ENCODE measurements around the gene RYR3. TPM values are rescaled to one million over a fixed set of nuclear protein-coding genes. Genes with fewer than 3 reads are reported as not detected.
A peak's percentile ranks its signal among the peaks of the same experiment; 100 is the strongest.

Gene RYR3
- total RNA-seq, 1 donor from 2014 or later = 0.08 TPM

- H3K27ac ChIP-seq (replicated peaks) = no peak overlapping the region
- H3K36me3 ChIP-seq = no peaks in the 10 kb centered on the region
- no peak for DNase-seq
- H3K4me1 ChIP-seq = no peaks in the 10 kb centered on the region
- intact Hi-C loops (cut with micrococcal nuclease) = no loop called here
- peak overlapping the region; percentile 27 for H3K4me3 ChIP-seq
- TF ChIP-seq, protein P1, sequence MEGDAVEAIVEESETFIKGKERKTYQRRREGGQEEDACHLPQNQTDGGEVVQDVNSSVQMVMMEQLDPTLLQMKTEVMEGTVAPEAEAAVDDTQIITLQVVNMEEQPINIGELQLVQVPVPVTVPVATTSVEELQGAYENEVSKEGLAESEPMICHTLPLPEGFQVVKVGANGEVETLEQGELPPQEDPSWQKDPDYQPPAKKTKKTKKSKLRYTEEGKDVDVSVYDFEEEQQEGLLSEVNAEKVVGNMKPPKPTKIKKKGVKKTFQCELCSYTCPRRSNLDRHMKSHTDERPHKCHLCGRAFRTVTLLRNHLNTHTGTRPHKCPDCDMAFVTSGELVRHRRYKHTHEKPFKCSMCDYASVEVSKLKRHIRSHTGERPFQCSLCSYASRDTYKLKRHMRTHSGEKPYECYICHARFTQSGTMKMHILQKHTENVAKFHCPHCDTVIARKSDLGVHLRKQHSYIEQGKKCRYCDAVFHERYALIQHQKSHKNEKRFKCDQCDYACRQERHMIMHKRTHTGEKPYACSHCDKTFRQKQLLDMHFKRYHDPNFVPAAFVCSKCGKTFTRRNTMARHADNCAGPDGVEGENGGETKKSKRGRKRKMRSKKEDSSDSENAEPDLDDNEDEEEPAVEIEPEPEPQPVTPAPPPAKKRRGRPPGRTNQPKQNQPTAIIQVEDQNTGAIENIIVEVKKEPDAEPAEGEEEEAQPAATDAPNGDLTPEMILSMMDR (IDR thresholded peaks at IDR 0.05; ENCODE audit: borderline replicate concordance) = no peak
- H3K27me3 ChIP-seq (ENCODE audit: low read depth) = peaks cover 16% of the 10 kb centered on the region
- H3K9me3 ChIP-seq (replicated peaks) = no peaks in the 10 kb centered on the region
Observed at GRCh38 chr15:33788906-33789540, 478.3 kb downstream of the RYR3 start.

DNA sequence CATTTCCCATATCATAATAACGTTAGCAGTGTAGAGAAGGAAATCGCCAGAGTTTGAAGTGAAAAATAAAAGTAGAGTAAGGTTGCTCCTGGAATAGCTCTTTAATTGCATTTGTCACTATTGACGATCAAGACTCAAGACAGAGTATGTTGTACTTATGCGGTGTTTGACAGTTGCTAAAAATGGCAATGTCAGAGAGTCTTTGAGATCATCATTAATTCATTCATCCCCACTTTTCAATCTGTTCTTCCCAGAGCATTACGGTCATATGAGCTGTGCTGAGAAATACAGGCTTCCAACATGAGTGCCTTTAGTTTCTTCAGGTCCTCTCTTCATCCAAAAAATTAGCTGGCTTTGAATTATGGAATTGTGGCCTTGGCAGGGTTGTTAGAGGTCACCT is 483.7 kb downstream of the RYR3 start:
- Histone ChIP-seq H3K27me3 (ENCODE audit: low read depth) (peaks cover 16% of the 10 kb centered on the region), H3K4me3 (no peak overlapping the region), H3K27ac (replicated peaks) (no peak overlapping the region), H3K9me3 (replicated peaks) (no peaks in the 10 kb centered on the region), H3K4me1 (no peaks in the 10 kb centered on the region), H3K36me3 (no peaks in the 10 kb centered on the region)
- TF ChIP-seq, protein P1 (IDR thresholded peaks at IDR 0.05; ENCODE audit: borderline replicate concordance) = no peak
- no peak for DNase-seq
- intact Hi-C loops (cut with micrococcal nuclease) = no loop called here

DNA sequence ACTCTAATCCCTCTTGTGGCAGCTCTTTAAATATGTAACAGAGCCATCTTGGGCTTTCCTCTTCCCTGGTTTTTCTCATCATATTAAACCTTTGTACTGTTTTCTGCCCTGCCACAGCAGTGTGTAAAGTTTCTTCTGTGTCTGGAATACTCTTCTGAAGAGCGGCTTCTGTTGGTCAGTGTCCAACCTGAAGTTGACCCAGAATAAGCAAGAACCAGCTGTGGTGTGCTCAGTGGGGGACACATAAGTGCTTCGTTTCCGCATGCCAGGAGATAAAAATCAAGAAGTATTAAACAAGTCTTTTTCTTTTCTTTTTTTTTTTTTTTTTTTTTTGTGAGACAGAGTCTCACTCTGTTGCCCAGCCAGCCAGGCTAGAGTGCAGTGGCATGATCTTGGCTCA is 484.3 kb downstream of the RYR3 start:
- Histone ChIP-seq H3K27me3 (ENCODE audit: low read depth) (peaks cover 18% of the 10 kb centered on the region), H3K36me3 (no peaks in the 10 kb centered on the region), H3K4me3 (no peak overlapping the region), H3K9me3 (replicated peaks) (no peaks in the 10 kb centered on the region), H3K4me1 (no peaks in the 10 kb centered on the region), H3K27ac (replicated peaks) (no peak overlapping the region)
- DNase-seq = no peak
- intact Hi-C loops (cut with micrococcal nuclease) = no loop called here
- TF ChIP-seq, protein P1 (IDR thresholded peaks at IDR 0.05; ENCODE audit: borderline replicate concordance) = no peak

GRCh38 chr15:33797651-33798050 is 486.9 kb downstream of the RYR3 start:
- no peaks in the 10 kb centered on the region for H3K9me3 ChIP-seq (replicated peaks)
- H3K4me3 ChIP-seq = no peak overlapping the region
- no peaks in the 10 kb centered on the region for H3K36me3 ChIP-seq
- DNase-seq = no peak
- H3K27me3 ChIP-seq (ENCODE audit: low read depth) = peaks cover 6% of the 10 kb centered on the region
- H3K4me1 ChIP-seq = no peaks in the 10 kb centered on the region
- TF ChIP-seq, protein P1 (IDR thresholded peaks at IDR 0.05; ENCODE audit: borderline replicate concordance) = no peak
- H3K27ac ChIP-seq (replicated peaks) = no peak overlapping the region
- intact Hi-C loops (cut with micrococcal nuclease) = no loop called here

- no peaks in the 10 kb centered on the region for H3K36me3 ChIP-seq
- no peaks in the 10 kb centered on the region for H3K9me3 ChIP-seq (replicated peaks)
- DNase-seq = no peak
- TF ChIP-seq, protein P1 (IDR thresholded peaks at IDR 0.05; ENCODE audit: borderline replicate concordance) = no peak
- no peaks in the 10 kb centered on the region for H3K4me1 ChIP-seq
- no peak overlapping the region for H3K27ac ChIP-seq (replicated peaks)
- no peak overlapping the region for H3K4me3 ChIP-seq
- intact Hi-C loops (cut with micrococcal nuclease) = no loop called here
- H3K27me3 ChIP-seq (ENCODE audit: low read depth) = peaks cover 13% of the 10 kb centered on the region
Observed at GRCh38 chr15:33801954-33802353, 491.2 kb downstream of the RYR3 start.

Measured in left ventricle myocardium inferior (tissue), 1 donor.